Naive thymus-derived CD4-positive, alpha-beta T cell (primary cell): ENCODE measurements around the gene TM4SF5. TPM values are rescaled to one million over a fixed set of nuclear protein-coding genes. Genes with fewer than 3 reads are reported as not detected.
"Not testable (repeated sequence)": the region's sequence is repeated elsewhere in the genome, so short reads cannot be mapped to it uniquely, and the experiment has no call there.

Experiments
- ATAC-seq: fragments of 150-1000 bp; cut with Tn5 transposase; 2 replicates; pipeline ENCODE4 v1.10.0; 2021; ENCODE audit warnings: mild to moderate bottlenecking, moderate library complexity
- CTCF ChIA-PET: fragments of 350-600 bp; sonication (Branson Sonifier 250); formaldehyde crosslinking; loops from one replicate; lab custom pipeline; 2021; ENCODE audit warnings: antibody characterized with exemption; lab: Charles Lee
- POLR2A ChIA-PET: fragments of 350-600 bp; sonication (Branson Sonifier 250); formaldehyde crosslinking; loops from one replicate; lab custom pipeline; 2021; ENCODE audit warnings: antibody characterized with exemption, inconsistent platforms; lab: Charles Lee
- DNase-seq, 9 donors: peaks; one replicate each; pipeline versions ENCODE4 v3.0.0 to v3.0.0-alpha.2; 2020 to 2022; ENCODE audit warnings: mixed read lengths in 1 of 9
- H3K27ac ChIP-seq: one replicate; pipeline ENCODE4 v1.7.0; 2013; ENCODE audit warnings: mild to moderate bottlenecking, low read depth, low read length, moderate library complexity
- H3K27me3 ChIP-seq, 2 donors: one replicate each; pipeline ENCODE4 v1.7.0; 2013; ENCODE audit warnings: low read length in 2 of 2, mild to moderate bottlenecking in 2 of 2, moderate library complexity in 2 of 2; ENCODE audit not compliant: control insufficient read depth in 2 of 2, insufficient read depth in 2 of 2
- H3K36me3 ChIP-seq, 3 experiments: 1 replicate in 2 of 3; 2 replicates in 1 of 3; pipeline ENCODE4 v1.7.0; 2013; ENCODE audit warnings: low read length in 3 of 3, mild to moderate bottlenecking in 3 of 3, moderate library complexity in 1 of 3; ENCODE audit not compliant: insufficient read depth in 3 of 3, control insufficient read depth in 2 of 3
- H3K4me1 ChIP-seq, 2 donors: one replicate each; pipeline ENCODE4 v1.7.0; 2013; ENCODE audit warnings: low read length in 2 of 2, mild to moderate bottlenecking in 2 of 2, moderate library complexity in 1 of 2; ENCODE audit not compliant: control insufficient read depth in 2 of 2, insufficient read depth in 2 of 2
- H3K4me3 ChIP-seq: 2 replicates; pipeline ENCODE4 v1.7.0; 2013; ENCODE audit warnings: mild to moderate bottlenecking, low read length
- H3K9me3 ChIP-seq, 3 experiments: 1 replicate in 2 of 3; 2 replicates in 1 of 3; pipeline ENCODE4 v1.7.0; 2013; ENCODE audit warnings: low read length in 3 of 3; ENCODE audit not compliant: control insufficient read depth in 2 of 3
- H3K27ac Mint-ChIP-seq, 9 donors: one replicate each; pipeline ENCODE4 v1.8.0; 2020 to 2022; ENCODE audit warnings: mixed read lengths in 9 of 9, mild to moderate bottlenecking in 8 of 9, moderate library complexity in 5 of 9, inconsistent platforms in 2 of 9
- H3K27me3 Mint-ChIP-seq, 5 donors: one replicate each; pipeline ENCODE4 v1.8.0; 2021 to 2022; ENCODE audit warnings: mixed read lengths in 5 of 5, mild to moderate bottlenecking in 1 of 5
- H3K36me3 Mint-ChIP-seq, 5 donors: one replicate each; pipeline ENCODE4 v1.8.0; 2020 to 2022; ENCODE audit warnings: mixed read lengths in 5 of 5, mild to moderate bottlenecking in 3 of 5, inconsistent platforms in 1 of 5
- H3K4me1 Mint-ChIP-seq, 7 donors: one replicate each; pipeline ENCODE4 v1.8.0; 2020 to 2022; ENCODE audit warnings: mixed read lengths in 7 of 7, mild to moderate bottlenecking in 3 of 7, inconsistent platforms in 1 of 7
- H3K4me3 Mint-ChIP-seq, 10 donors: one replicate each; pipeline ENCODE4 v1.8.0; 2020 to 2022; ENCODE audit warnings: mild to moderate bottlenecking in 10 of 10, mixed read lengths in 10 of 10, moderate library complexity in 6 of 10, inconsistent platforms in 2 of 10
- H3K9me3 Mint-ChIP-seq, 11 donors: one replicate each; pipeline ENCODE4 v1.8.0; 2020 to 2022; ENCODE audit warnings: mixed read lengths in 11 of 11, mild to moderate bottlenecking in 4 of 11, inconsistent platforms in 1 of 11, moderate library complexity in 1 of 11
- intact Hi-C, 2 donors: fragments of 100-400 bp; cut with micrococcal nuclease; formaldehyde crosslinking; loops; one replicate each; pipeline ENCODE4 v1.15.1; 2023
- polyA plus RNA-seq, 2 donors: library from polyadenylated mRNA; unstranded; fragments of 300-500 nt; fragmentation: Illumina TruSeq; gene quantifications; one replicate each; pipeline ENCODE4 v1.2.3, GENCODE V29; 2021
- total RNA-seq, 6 experiments: library from RNA in 5 of 6; stranded (reverse) in 5 of 6; gene quantifications; 1 replicate in 5 of 6; 2 replicates in 1 of 6; pipeline ENCODE4 v1.2.3 and lab custom pipeline; 2021 to 2026

TM4SF5 gene
- total and polyA plus RNA-seq, 7 experiments from 2014 or later: not detected

- no peak overlapping the region for H3K4me3 Mint-ChIP-seq
- Histone ChIP-seq H3K4me1 (no peaks in the 10 kb centered on the region), H3K36me3 (peaks cover 0 to 4% (median 0%) of the 10 kb centered on the region in 3 experiments), H3K27ac (no peak overlapping the region), H3K4me3 (no peak overlapping the region), H3K9me3 (no peaks in the 10 kb centered on the region), H3K27me3 (no peaks in the 10 kb centered on the region)
- ChIA-PET CTCF (no interaction called here), POLR2A (interaction anchor here (0.7 kb wide), 1 partner anchor 109 kb away, joined by 3 read pairs; no protein-coding TSS in a partner anchor)
- peaks cover 0 to 1% (median 0%) of the 10 kb centered on the region in 5 donors for H3K36me3 Mint-ChIP-seq
- H3K4me1 Mint-ChIP-seq: peaks cover 0 to 1% (median 0%) of the 10 kb centered on the region in 7 donors
- intact Hi-C loops: no loop called here
- DNase-seq (no peak), ATAC-seq (no peak)
- no peak overlapping the region for H3K27ac Mint-ChIP-seq
- H3K9me3 Mint-ChIP-seq: no peaks in the 10 kb centered on the region
- H3K27me3 Mint-ChIP-seq: no peaks in the 10 kb centered on the region
Measured at GRCh38 chr17:4822835-4823234, 51.1 kb downstream of the TM4SF5 start.

GRCh38 chr17:4823373-4824089 lies 51.8 kb downstream of the TM4SF5 start:
- Histone ChIP-seq H3K9me3 (no peaks in the 10 kb centered on the region), H3K27ac (no peak overlapping the region), H3K4me1 (no peaks in the 10 kb centered on the region), H3K27me3 (no peaks in the 10 kb centered on the region), H3K36me3 (peaks cover 0 to 4% (median 0%) of the 10 kb centered on the region in 3 experiments), H3K4me3 (no peak overlapping the region)
- Mint-ChIP-seq H3K27me3 (peaks cover 0 to 2% (median 0%) of the 10 kb centered on the region in 5 donors), H3K36me3 (peaks cover 0 to 1% (median 0%) of the 10 kb centered on the region in 5 donors), H3K9me3 (no peaks in the 10 kb centered on the region), H3K4me1 (no peaks in the 10 kb centered on the region), H3K27ac (no peak overlapping the region), H3K4me3 (no peak overlapping the region)
- POLR2A ChIA-PET: no interaction called here
- ATAC-seq: no peak
- no peak for DNase-seq
- intact Hi-C loops: no loop called here
- CTCF ChIA-PET: interaction anchor here (0.7 kb wide), 1 partner anchor 38 kb away, joined by 3 read pairs; no protein-coding TSS in a partner anchor

GRCh38 chr17:4827399-4827798 lies 55.7 kb downstream of the TM4SF5 start:
- H3K27me3 Mint-ChIP-seq: peaks cover 0 to 5% (median 0%) of the 10 kb centered on the region in 5 donors

GRCh38 chr17:4832829-4833177 lies 61.1 kb downstream of the TM4SF5 start:
- CTCF ChIA-PET, DNase-seq, POLR2A ChIA-PET, H3K27me3 Mint-ChIP-seq, H3K27me3 ChIP-seq, H3K36me3 Mint-ChIP-seq, H3K9me3 ChIP-seq, H3K9me3 Mint-ChIP-seq, H3K36me3 ChIP-seq: not testable (repeated sequence)
- H3K4me3 Mint-ChIP-seq: peak overlapping the region; percentile 89 to 97 (median 96)
- ATAC-seq: peak; percentile 10
- peaks cover 30 to 36% (median 33%) of the 10 kb centered on the region in 7 donors for H3K4me1 Mint-ChIP-seq
- H3K27ac ChIP-seq: peak overlapping the region; percentile 85
- intact Hi-C loops: loop anchor here (1.0 to 10.0 kb wide), 10 partner anchors 26 to 690 kb away; partner anchors contain the start of genes ARRB2 (in 2 of the 2), MED11 (in 2 of the 2), PLD2 (in 2 of the 2) and PSMB6 (in 2 of the 2)
- peak overlapping the region; percentile 87 for H3K4me3 ChIP-seq
- peaks cover 13 to 27% of the 10 kb centered on the region in 2 donors for H3K4me1 ChIP-seq
- peak overlapping the region in 8 of 9 donors; percentile 53 to 97 (median 92) for H3K27ac Mint-ChIP-seq

More at GRCh38 chr17:4827399-4827798, 55.7 kb downstream of the TM4SF5 start:
- ChIA-PET POLR2A (no interaction called here), CTCF (no interaction called here)
- H3K4me1 Mint-ChIP-seq: no peaks in the 10 kb centered on the region
- no peak overlapping the region for H3K4me3 Mint-ChIP-seq
- H3K9me3 ChIP-seq: no peaks in the 10 kb centered on the region
- no peaks in the 10 kb centered on the region for H3K27me3 ChIP-seq
- no peaks in the 10 kb centered on the region for H3K4me1 ChIP-seq
- no peak overlapping the region for H3K27ac Mint-ChIP-seq
- H3K27ac ChIP-seq: no peak overlapping the region
- ATAC-seq (no peak), DNase-seq (no peak)
- no peaks in the 10 kb centered on the region for H3K36me3 ChIP-seq
- H3K36me3 Mint-ChIP-seq: no peaks in the 10 kb centered on the region
- H3K9me3 Mint-ChIP-seq: no peaks in the 10 kb centered on the region
- intact Hi-C loops: no loop called here
- H3K4me3 ChIP-seq: no peak overlapping the region

Other genes with a start within 250 kb of the TM4SF5 start
- gene MYBBP1A, start 216.5 kb upstream of the TM4SF5 start, total RNA-seq: 10 to 100 TPM; 59.8 to 81.8 (median 77.9) TPM
- gene MYBBP1A, start 216.5 kb upstream of the TM4SF5 start, polyA plus RNA-seq: 10 to 100 TPM; 21.0 to 42.8 TPM
- not detected for gene GGT6, start 211.3 kb upstream of the TM4SF5 start, total RNA-seq
- gene GGT6, start 211.3 kb upstream of the TM4SF5 start, polyA plus RNA-seq: not detected
- gene SMTNL2, start 187.4 kb upstream of the TM4SF5 start, total RNA-seq: not detected
- gene SMTNL2, start 187.4 kb upstream of the TM4SF5 start, polyA plus RNA-seq: not detected
- gene ALOX15, start 130.2 kb upstream of the TM4SF5 start, total RNA-seq: under 1 TPM in 3 of 5 experiments, not detected in 2; 0.44 to 0.60 (median 0.50) TPM
- gene ALOX15, start 130.2 kb upstream of the TM4SF5 start, polyA plus RNA-seq: not detected
- gene PELP1, start 67.7 kb upstream of the TM4SF5 start, total RNA-seq: 10 to 100 TPM; 41.4 to 80.4 (median 70.0) TPM
- gene PELP1, start 67.7 kb upstream of the TM4SF5 start, polyA plus RNA-seq: 10 to 100 TPM; 11.6 to 13.2 TPM
- gene ARRB2, start 61.3 kb upstream of the TM4SF5 start, total RNA-seq: 100 to 1,000 TPM; 270 to 601 (median 377) TPM
- gene ARRB2, start 61.3 kb upstream of the TM4SF5 start, polyA plus RNA-seq: 10 to 100 TPM; 34.8 to 35.0 TPM
- 10 to 100 TPM; 10.4 to 32.0 (median 25.5) TPM for gene MED11, start 40.5 kb upstream of the TM4SF5 start, total RNA-seq
- gene MED11, start 40.5 kb upstream of the TM4SF5 start, polyA plus RNA-seq: 10 to 100 TPM; 43.2 to 73.9 TPM
- gene ZMYND15, start 32.1 kb upstream of the TM4SF5 start, total RNA-seq: 1 to 10 TPM in 2 of 5 experiments, under 1 TPM in 2, not detected in 1; 0.22 to 5.2 (median 1.4) TPM
- not detected for gene ZMYND15, start 32.1 kb upstream of the TM4SF5 start, polyA plus RNA-seq
- gene CXCL16, start 32.0 kb upstream of the TM4SF5 start, total RNA-seq: 10 to 100 TPM in 2 of 5 experiments, 1 to 10 TPM in 3; 2.6 to 68.0 (median 3.4) TPM
- 1 to 10 TPM; 1.2 to 4.4 TPM for gene CXCL16, start 32.0 kb upstream of the TM4SF5 start, polyA plus RNA-seq
- gene VMO1, start 14.5 kb downstream of the TM4SF5 start, total RNA-seq: 1 to 10 TPM in 1 of 5 experiments, under 1 TPM in 1, not detected in 3; 0.66 to 3.0 TPM
- gene VMO1, start 14.5 kb downstream of the TM4SF5 start, polyA plus RNA-seq: not detected
- gene GLTPD2, start 17.1 kb downstream of the TM4SF5 start, total RNA-seq: under 1 TPM in 1 of 5 experiments, not detected in 4; 0.39 TPM
- gene GLTPD2, start 17.1 kb downstream of the TM4SF5 start, polyA plus RNA-seq: under 1 TPM in 1 of 2 donors, not detected in 1; 0.39 TPM
- 100 to 1,000 TPM in 1 of 5 experiments, 10 to 100 TPM in 4; 42.3 to 133 (median 44.0) TPM for gene PSMB6, start 24.3 kb downstream of the TM4SF5 start, total RNA-seq
- 100 to 1,000 TPM; 215 to 273 TPM for gene PSMB6, start 24.3 kb downstream of the TM4SF5 start, polyA plus RNA-seq
- 10 to 100 TPM; 22.9 to 42.7 (median 26.8) TPM for gene PLD2, start 35.3 kb downstream of the TM4SF5 start, total RNA-seq
- gene PLD2, start 35.3 kb downstream of the TM4SF5 start, polyA plus RNA-seq: 1 to 10 TPM; 1.5 to 2.2 TPM
- gene MINK1, start 61.5 kb downstream of the TM4SF5 start, total RNA-seq: 100 to 1,000 TPM in 4 of 5 experiments, 10 to 100 TPM in 1; 88.8 to 142 (median 125) TPM
- 10 to 100 TPM in 1 of 2 donors, 1 to 10 TPM in 1; 8.3 to 20.4 TPM for gene MINK1, start 61.5 kb downstream of the TM4SF5 start, polyA plus RNA-seq
- gene C17orf107, start 127.7 kb downstream of the TM4SF5 start, total RNA-seq: 10 to 100 TPM in 2 of 5 experiments, 1 to 10 TPM in 2, under 1 TPM in 1; 0.82 to 37.2 (median 5.9) TPM
- gene C17orf107, start 127.7 kb downstream of the TM4SF5 start, polyA plus RNA-seq: 1 to 10 TPM in 1 of 2 donors, under 1 TPM in 1; 0.95 to 1.1 TPM
- gene CHRNE, start 131.2 kb downstream of the TM4SF5 start, total RNA-seq: 1 to 10 TPM in 3 of 5 experiments, under 1 TPM in 2; 0.34 to 6.5 (median 1.0) TPM
- gene CHRNE, start 131.2 kb downstream of the TM4SF5 start, polyA plus RNA-seq: under 1 TPM in 1 of 2 donors, not detected in 1; 0.24 TPM
- 1 to 10 TPM in 1 of 5 experiments, not detected in 4; 1.6 TPM for gene GP1BA, start 160.4 kb downstream of the TM4SF5 start, total RNA-seq
- not detected for gene GP1BA, start 160.4 kb downstream of the TM4SF5 start, polyA plus RNA-seq
- 10 to 100 TPM; 27.0 to 82.6 (median 44.1) TPM for gene SLC25A11, start 168.2 kb downstream of the TM4SF5 start, total RNA-seq
- gene SLC25A11, start 168.2 kb downstream of the TM4SF5 start, polyA plus RNA-seq: 10 to 100 TPM; 57.8 to 86.8 TPM
- 100 to 1,000 TPM in 4 of 5 experiments, 10 to 100 TPM in 1; 97.3 to 248 (median 148) TPM for gene RNF167, start 168.4 kb downstream of the TM4SF5 start, total RNA-seq
- gene RNF167, start 168.4 kb downstream of the TM4SF5 start, polyA plus RNA-seq: 10 to 100 TPM; 25.3 to 28.0 TPM
- 1,000 to 10,000 TPM in 1 of 5 experiments, 100 to 1,000 TPM in 4; 430 to 2,132 (median 445) TPM for gene PFN1, start 176.6 kb downstream of the TM4SF5 start, total RNA-seq
- gene PFN1, start 176.6 kb downstream of the TM4SF5 start, polyA plus RNA-seq: 1,000 to 10,000 TPM; 1,617 to 1,727 TPM
- 10 to 100 TPM; 21.5 to 56.3 (median 31.8) TPM for gene ENO3, start 179.2 kb downstream of the TM4SF5 start, total RNA-seq
- gene ENO3, start 179.2 kb downstream of the TM4SF5 start, polyA plus RNA-seq: 1 to 10 TPM in 1 of 2 donors, under 1 TPM in 1; 0.87 to 1.8 TPM
- gene SPAG7, start 195.9 kb downstream of the TM4SF5 start, total RNA-seq: 10 to 100 TPM; 41.6 to 59.6 (median 42.6) TPM
- gene SPAG7, start 195.9 kb downstream of the TM4SF5 start, polyA plus RNA-seq: 100 to 1,000 TPM in 1 of 2 donors, 10 to 100 TPM in 1; 96.9 to 119 TPM
- gene CAMTA2, start 215.8 kb downstream of the TM4SF5 start, total RNA-seq: 10 to 100 TPM; 55.2 to 90.0 (median 64.1) TPM
- 10 to 100 TPM in 1 of 2 donors, 1 to 10 TPM in 1; 9.7 to 20.5 TPM for gene CAMTA2, start 215.8 kb downstream of the TM4SF5 start, polyA plus RNA-seq
- under 1 TPM in 4 of 5 experiments, not detected in 1; 0.38 to 0.42 (median 0.41) TPM for gene INCA1, start 225.6 kb downstream of the TM4SF5 start, total RNA-seq
- not detected for gene INCA1, start 225.6 kb downstream of the TM4SF5 start, polyA plus RNA-seq
- 10 to 100 TPM; 11.5 to 46.5 (median 21.0) TPM for gene KIF1C, start 226.1 kb downstream of the TM4SF5 start, total RNA-seq
- 1 to 10 TPM; 3.0 to 3.4 TPM for gene KIF1C, start 226.1 kb downstream of the TM4SF5 start, polyA plus RNA-seq